HG03439 (cell line): ENCODE results near the gene TEAD1.

Experiments
- ATAC-seq: cut with Tn5 transposase; IDR thresholded peaks from one replicate; pipeline ENCODE4 v1.9.1; 2021; ENCODE audit warnings: mild to moderate bottlenecking, moderate library complexity; ENCODE audit not compliant: unreplicated experiment

Gene TEAD1

GRCh38 chr11:12829540-12830314, 155.5 kb downstream of the TEAD1 start:
- ATAC-seq: no peak

GRCh38 chr11:12831471-12832202, 157.4 kb downstream of the TEAD1 start:
- ATAC-seq: no peak

GRCh38 chr11:12832480-12833224, 158.4 kb downstream of the TEAD1 start:
- no peak for ATAC-seq

- ATAC-seq: no peak
These were observed 159.9 kb downstream of the TEAD1 start for GRCh38 chr11:12834166-12834565.

- no peak for ATAC-seq
These were observed 160.4 kb downstream of the TEAD1 start for GRCh38 chr11:12834630-12835029.

GRCh38 chr11:12835286-12835685, 161.1 kb downstream of the TEAD1 start:
- ATAC-seq: no peak

GRCh38 chr11:12838463-12839123, 164.4 kb downstream of the TEAD1 start:
- no peak for ATAC-seq

GRCh38 chr11:12840871-12841660, 166.8 kb downstream of the TEAD1 start:
- no peak for ATAC-seq

GRCh38 chr11:12841946-12842630, 167.9 kb downstream of the TEAD1 start:
- no peak for ATAC-seq

- ATAC-seq: no peak
These were observed 168.9 kb downstream of the TEAD1 start for GRCh38 chr11:12842933-12843636.

GRCh38 chr11:12845163-12845562, 170.9 kb downstream of the TEAD1 start:
- ATAC-seq: no peak

GRCh38 chr11:12845739-12846358, 171.6 kb downstream of the TEAD1 start:
- ATAC-seq: no peak

- no peak for ATAC-seq
These were observed 172.8 kb downstream of the TEAD1 start for GRCh38 chr11:12846786-12847615.

- no peak for ATAC-seq
These were observed 174.2 kb downstream of the TEAD1 start for GRCh38 chr11:12848413-12848812.

GRCh38 chr11:12853325-12853651, 179.1 kb downstream of the TEAD1 start:
- no peak for ATAC-seq

- ATAC-seq: no peak
These were observed 179.6 kb downstream of the TEAD1 start for GRCh38 chr11:12853652-12854296.

- ATAC-seq: no peak
These were observed 180.1 kb downstream of the TEAD1 start for GRCh38 chr11:12854297-12854661.
